DMS153 treated with DMSO at 0.1 percent for 48 hours (cell line): ENCODE data around the gene ODF2.
"Not testable (repeated sequence)": the region's sequence is repeated elsewhere in the genome, so short reads cannot be mapped to it uniquely, and the experiment has no call there.

ENCODE experiments used
- DNase-seq: peaks from one replicate; lab custom pipeline; 2025; ENCODE audit not compliant: unreplicated experiment; lab: John Stamatoyannopoulos, UW

The ODF2 gene

DNA sequence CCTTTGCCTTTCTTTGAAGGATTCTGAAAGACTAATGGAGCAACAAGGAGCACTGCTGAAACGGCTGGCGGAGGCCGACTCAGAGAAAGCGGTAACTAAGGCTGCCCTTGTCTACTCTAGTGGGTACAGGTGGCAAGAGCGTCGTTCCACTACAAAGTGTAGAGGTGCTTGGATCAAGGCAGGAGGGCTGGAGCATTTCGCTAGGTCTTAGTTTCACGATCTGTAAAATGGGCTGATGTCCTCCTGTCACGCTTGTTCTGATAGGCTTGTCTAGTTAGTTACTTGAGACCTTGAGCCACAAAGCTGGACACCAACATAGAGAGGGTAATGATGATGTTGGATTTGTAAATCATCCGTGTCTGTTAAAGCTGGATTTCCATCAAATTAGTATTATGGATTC, 25.8 kb downstream of the ODF2 start:
- no peak for DNase-seq

DNA sequence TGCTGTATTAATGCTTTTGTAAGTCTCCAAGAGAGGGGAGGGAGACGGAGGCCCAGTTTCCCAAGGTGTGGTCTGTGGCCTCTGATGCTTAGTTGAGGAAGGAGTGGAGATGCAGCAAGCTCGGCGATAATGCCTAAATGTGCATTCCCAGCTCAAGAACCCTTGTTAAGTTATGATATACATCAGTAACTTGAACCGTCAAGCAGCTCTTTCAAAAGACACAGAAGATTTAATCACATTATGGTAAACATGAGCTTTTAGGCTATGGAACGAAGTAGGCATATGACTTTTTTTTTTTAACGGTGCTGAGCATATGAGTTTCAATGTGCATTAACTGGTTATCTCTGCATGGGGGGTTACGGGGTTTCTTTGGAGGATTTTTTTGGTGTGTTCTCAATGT, 26.4 kb downstream of the ODF2 start:
- no peak for DNase-seq

DNA sequence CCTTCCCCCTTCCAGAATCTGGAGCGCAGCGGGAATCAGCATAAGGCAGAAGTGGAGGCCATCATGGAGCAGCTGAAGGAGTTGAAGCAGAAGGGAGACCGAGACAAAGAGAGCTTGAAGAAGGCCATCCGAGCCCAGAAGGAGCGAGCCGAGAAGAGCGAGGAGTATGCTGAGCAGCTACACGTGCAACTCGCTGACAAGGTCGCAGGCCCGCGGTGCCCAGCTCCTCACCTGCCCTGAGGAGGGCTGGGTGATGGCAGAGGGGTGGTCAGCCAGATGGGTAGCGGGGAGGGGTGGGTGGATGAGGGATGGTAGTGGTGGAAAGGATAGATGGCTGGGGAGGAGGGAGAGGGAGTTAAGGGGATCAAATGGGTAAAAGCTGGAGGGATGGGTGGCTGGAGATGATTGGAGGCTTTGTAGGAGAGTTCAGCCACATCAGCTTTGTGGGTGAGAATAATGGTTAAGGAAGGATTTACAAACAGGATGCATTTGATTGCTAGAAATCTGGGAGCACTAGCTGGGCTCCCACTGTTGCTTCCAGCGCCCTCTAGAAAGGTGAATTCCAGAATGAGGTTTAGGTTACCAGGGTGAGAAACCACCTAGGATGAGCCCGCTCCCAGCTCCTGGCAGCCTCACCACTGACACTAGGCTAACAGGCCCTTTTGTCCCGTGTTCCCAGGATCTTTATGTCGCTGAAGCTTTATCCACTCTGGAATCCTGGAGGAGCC, 29.0 kb downstream of the ODF2 start:
- no peak for DNase-seq

DNA sequence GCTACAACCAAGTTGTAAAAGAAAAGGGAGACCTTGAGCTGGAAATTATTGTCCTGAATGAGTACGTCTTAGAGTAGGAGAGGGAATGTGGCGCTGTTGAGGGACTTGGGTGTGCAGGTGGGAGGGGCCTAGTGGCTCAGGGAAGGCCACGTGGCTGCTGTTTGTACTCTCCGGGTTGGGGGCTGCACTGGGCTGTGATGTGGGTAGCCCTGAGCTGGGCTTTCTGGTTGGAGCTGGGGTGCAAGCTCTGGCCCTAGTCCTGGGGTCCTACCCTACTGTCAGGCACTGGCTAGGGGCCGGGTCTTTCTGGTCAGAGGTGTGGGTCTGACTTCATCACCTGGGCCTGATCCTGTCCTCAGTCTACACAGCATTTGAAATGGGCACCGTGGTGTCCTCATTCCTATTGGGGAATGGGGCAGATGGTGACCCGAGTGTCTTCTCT, 29.6 kb downstream of the ODF2 start:
- no peak for DNase-seq

DNA sequence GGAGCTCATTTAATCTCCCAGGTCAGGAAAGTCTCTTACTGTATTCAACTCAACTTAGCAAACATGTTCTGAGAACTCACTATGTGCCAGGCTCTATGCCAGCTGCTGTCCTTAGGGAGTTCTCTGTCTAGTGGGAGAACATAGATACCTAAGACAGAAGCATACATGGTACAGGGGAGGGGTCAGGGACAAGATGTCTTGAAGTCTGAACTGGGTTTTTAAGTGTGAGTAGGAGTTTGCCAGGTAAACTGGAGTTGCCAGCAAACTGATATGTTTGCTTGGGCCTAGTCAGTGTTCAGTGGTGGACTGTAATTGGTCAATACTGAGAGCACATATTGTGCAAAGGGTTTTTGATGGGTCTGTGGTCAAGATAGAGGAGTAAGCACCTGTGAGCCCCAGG, 30.4 kb downstream of the ODF2 start:
- DNase-seq: no peak

DNA sequence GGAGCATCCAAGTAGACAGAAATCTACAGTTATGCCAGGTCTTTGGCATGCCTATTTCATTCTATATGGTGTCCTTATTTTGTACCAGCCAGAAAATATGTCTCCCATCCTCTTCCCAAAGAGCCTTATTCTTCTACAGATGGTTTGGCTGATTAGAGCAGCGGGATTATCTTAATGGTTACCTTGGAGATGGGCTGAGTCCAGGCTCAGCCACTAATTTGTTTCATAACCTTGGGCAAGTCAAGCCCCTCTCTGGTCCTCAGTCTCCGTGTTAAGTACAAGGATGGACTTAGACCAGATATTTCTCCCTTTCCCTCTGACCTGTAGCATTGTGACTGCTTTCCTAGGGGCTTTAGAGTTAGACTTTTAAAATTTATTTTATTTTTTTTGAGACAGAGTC, 37.6 kb downstream of the ODF2 start:
- DNase-seq: no peak

DNA sequence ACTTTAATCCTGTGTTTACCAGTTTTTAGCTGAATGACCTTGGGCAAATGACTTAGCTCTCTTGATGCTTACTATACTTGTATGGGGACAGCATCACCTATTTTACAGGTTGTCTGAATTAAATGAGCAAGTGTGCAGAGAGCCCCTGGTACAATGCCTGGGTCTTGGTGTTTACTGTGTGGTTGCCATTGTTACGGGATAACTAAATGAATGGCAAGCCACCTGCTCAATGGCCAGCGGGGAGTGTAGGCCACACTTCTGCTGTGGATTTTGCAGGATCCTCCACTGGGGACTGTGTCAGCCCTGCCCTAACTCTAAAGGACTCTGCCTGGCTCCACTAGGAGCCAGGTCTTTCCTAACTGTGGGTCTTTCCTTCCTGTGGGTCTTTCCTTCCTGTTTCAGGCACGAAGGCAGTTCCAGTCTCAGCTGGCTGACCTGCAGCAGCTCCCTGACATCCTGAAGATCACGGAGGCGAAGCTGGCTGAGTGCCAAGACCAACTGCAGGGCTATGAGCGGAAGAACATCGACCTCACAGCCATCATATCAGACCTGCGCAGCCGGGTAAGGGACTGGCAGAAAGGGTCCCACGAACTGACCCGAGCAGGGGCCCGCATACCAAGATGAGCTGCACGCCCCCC, 38.4 kb downstream of the ODF2 start:
- DNase-seq: no peak

DNA sequence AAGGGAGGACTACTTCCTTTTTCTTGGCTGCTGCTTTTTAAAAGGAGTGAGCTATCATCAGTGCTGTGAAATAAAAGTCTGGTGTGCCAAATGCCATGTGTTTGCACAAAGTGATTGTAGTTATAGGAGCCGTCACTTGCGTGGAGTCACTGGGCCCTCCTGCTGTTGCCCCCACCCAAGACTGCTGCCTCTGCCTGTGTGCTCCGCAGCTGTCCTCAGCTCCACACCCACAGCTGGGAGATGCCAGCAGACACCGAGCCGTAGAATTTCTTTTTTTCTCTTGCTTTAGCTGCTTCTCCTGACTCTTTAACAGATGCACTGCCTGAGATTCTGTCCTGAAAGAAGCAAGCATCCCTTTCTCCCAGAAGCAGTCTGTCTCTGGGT, 38.9 kb downstream of the ODF2 start:
- no peak for DNase-seq

DNA sequence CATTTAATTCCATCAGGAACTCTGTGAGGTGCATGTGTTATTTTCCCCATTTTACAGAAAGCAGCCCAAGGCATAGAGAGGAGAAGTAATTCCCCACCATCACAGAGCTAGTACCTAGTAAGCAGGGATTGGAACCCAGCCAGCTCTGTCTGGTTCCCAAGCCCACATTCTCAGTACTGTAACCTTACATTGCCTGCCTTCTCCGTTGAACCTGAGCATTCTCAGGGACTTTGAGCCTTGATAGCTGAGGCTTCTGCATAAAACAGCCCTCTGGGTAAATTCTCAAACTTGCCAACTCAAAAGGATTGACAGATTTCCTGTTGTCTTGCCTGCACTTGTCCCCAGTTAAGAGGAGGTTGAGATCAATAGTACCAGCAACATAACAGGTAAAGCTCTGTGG, 39.5 kb downstream of the ODF2 start:
- no peak for DNase-seq

DNA sequence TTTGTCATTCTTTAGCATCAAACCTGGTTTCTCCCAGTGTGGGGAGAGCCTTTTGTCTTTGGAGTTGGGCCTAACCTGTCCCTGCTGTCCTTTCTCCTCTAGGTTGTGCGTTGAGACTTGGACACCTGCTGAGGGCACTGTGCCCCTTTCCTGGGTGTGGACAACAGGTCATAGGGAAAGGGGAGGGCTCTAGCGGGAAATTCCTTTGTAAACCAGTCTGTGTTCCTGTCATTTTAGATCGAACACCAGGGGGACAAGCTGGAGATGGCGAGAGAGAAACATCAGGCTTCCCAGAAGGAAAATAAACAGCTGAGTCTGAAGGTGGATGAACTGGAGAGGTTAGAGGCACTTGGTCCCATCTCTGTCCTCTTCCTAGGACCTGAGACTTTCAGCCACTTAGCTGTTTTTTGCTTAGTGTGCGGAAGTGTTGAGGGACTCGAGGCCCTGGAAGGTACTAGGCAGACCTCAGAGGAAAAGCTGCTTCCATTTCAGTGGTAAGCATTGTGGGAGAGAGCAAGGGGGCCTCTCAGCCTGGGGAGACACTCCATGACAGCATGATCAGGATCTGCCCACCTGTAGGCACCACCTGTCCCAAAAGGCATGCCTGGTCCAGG, 40.1 kb downstream of the ODF2 start:
- no peak for DNase-seq

DNA sequence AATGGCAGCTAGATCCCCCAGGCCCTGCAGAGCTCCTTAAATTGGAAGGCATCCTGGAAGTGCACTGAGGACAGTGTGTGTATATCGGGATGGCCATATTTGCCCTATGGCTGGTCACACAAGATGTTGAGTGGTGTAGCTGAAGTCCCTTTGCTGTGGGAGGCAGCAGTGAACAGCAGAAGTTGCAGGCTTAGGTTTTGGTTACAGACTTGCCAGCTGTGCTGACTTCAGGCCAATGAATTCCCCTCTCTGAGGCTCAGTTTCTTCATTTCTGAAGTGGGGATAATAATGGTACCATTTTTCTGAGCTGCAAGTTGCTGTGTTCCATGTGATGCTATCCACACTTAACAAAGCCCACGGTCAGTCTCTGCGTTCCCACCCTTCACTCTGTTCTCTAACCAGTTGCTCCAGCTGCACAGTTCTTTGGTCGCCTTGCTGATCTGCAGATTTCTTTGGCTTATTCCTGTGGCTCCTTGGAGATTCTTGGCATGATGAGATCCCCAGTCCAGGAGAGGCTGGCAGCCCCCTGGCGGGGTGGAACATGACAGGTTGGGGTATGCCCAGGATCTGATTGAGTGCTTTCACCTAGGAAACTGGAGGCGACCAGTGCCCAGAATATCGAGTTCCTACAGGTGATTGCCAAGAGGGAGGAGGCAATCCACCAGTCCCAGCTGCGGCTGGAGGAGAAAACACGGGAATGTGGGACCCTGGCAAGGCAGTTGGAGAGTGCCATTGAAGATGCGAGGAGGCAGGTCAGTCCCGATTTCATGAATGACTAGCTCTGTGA, 42.2 kb downstream of the ODF2 start:
- DNase-seq: no peak

DNA sequence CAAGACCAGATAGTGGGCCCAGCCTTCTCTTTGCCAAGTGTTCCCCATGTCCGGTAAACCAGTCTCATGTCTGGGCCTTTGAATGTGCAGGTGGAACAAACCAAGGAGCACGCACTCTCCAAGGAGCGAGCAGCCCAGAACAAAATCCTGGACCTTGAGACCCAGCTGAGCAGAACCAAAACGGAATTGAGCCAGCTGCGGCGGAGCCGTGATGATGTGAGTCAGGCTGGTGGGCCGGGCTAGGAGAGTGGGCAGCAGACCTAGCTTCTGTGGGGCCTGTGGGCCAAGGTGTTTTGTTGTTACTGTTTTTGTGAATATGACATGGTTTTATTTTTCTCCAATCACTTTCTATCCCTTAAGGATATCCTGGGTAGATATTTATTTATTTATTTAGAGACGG, 43.1 kb downstream of the ODF2 start:
- no peak for DNase-seq

DNA sequence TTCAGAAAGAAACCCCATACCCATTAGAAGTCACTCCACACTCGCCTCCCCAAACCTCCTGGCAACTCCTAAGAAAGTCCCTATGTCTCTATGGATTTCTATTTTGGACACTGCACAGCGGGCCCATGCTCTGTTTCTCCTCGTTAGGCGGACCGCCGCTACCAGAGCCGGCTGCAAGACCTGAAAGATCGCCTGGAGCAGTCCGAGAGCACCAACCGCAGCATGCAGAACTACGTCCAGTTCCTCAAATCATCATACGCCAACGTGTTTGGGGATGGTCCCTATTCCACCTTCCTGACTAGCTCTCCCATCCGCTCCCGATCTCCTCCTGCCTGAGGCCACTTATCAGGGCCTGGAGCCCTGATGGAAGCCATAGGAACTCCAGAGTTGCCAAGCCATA, 44.1 kb downstream of the ODF2 start:
- no peak for DNase-seq

DNA sequence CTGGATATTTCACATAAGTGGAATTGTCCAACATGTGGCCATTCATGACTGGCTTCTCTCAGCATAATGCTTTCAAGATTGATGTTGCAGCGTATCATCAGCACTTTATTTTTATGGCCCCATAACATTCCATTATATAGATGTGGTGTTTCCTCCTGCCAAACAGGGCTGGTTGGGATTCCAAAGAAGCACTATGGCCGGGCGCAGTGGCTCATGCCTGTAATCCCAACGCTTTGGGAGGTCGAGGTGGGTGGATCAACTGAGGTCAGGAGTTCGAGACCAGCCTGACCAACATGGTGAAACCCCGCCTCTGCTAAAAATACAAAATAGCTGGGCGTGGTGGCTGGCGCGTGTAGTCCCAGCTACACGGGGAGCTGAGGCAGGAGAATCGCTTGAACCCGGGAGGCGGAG, 47.6 kb downstream of the ODF2 start:
- DNase-seq: not testable (repeated sequence)

DNA sequence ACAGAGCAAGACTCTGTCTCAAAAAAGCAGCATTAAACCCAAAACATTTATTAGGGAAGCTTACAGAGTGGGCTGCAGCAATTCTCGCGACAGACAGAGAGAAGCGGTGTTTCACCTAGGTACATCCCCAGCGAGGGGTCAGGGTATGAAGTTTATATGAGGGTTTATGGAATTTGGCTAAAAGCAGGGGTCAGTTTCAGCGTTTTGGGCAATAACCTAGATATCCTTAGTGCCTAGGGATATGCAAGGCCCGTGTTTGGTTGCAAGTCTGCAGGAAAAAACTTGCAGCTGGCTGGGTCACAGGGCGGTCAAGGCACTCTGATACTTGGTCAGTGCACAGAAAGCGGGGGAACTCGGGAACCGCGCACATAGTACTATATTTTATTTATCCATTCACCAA, 48.1 kb downstream of the ODF2 start:
- DNase-seq: no peak

DNA sequence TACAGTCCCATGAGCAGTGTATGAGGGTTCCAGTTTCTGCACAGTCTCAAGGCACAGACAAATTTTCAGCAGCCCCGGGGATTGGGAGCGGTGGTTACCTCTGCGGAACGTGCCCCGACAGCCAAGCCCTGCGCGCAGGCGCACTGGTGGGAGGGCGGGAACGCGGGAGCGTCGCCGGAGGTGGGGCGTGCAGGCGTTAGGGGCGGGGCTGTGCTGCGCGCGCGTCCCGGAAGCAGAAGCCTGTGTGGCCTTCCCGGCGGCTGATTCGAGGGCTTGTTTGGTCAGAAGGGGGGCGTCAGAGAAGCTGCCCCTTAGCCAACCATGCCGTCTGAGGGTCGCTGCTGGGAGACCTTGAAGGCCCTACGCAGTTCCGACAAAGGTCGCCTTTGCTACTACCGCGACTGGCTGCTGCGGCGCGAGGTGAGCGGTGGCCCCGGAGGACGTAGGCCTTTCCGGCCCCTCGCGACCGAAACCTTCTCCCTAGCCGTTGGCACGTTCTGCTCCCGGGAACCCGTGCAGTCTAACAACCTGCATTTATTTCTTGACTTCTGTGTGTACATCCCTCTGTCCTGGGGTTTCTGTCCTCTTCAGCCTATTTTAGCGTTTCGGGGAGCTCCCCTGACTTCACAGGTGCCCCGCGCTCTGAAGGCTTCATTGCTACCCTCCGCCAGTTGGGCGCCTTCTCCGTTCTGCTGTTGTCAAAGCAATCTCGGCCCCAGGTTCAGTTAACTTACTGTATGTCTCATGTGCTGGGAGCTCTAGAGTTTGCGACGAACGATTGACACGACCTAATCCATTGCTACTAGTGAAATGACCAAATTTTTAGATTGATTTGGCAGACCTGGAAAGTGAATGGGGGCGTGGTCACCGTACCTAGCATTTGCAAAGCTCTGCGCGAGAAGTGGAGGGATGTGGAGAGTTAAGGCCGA, 48.9 kb downstream of the ODF2 start, which contains the start of gene GLE1:
GLE1 (plus strand) TSS at position 235 of the 929 bp plus-strand sequence; CDS start at position 322, 87 bp downstream.
- peak; percentile 81 for DNase-seq

DNA sequence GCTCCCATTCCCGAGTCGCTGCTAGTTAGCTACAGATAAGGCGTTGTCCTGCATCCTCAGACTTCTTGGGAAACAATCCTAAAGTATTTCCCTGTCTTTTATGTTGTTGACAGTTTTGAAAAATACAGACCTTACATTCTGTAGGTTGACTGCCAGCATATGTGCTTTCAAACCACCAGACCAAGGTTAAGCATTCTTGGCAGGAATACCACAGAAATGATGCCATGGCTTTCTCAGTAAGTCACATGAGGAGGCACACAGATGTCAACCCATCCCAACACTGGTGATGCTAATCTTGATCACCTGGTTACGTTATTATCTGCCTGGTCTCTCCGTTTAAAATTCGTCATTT, 49.6 kb downstream of the ODF2 start:
- no peak for DNase-seq

DNA sequence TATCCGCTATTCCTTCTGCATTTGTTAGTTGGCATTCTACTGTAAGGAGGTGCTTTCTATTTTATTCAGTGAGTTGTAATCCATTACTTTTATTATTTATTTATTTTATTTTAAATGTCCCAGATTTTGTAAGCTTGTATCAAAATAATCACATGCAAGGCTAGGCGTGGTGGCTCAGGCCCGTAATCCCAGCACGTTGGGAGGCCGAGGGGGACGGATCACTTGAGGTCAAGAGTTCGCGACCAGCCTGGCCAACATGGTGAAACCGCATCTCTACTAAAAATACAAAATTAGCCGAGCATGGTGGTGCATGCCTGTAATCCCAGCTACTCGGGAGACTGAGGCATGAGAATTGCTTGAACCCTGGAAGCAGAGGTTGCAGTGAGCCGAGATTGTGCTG, 50.1 kb downstream of the ODF2 start:
- not testable (repeated sequence) for DNase-seq

DNA sequence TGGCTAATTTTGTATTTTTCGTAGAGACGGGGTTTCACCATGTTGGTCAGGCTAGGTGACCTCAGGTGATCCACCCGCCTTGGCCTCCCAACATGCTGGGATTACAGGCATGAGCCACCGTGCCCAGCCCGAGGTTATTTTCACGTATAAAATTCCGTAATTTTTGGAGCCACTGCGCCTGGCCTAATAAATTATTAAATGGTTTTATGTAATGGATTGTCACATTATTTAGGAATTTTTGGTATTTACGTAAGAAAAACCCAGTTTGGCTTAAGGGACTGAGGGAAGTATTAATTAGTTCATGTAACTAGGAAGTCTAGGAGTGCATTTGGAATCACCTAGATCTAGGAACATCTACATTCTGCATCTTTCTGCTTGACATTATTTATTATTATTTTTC, 57.0 kb downstream of the ODF2 start:
- DNase-seq: no peak

DNA sequence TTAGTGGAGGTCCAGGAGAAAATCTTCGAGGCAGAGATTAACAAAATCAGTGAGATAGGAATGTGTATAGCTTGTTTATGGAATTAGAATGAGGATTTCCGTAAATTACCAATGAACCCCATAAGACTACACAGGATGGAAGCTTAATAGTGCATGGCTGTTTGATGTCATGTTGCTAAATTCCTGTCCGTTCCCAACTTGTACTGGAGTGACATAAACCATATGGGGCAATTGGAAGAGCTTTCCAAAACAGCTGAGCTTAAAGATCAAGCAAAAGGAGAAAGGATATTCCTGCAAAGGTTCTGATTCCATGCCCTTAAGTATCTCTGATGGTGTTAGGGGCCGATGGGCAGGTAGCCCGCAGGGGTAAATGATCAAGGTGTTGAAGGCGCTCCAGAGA, 66.2 kb downstream of the ODF2 start:
- no peak for DNase-seq
